Renal cortex interstitium (tissue), 11 donors: ENCODE measurements around the gene KCNG3. TPM values are rescaled to one million over a fixed set of nuclear protein-coding genes. Genes with fewer than 3 reads are reported as not detected.
"Not testable (repeated sequence)": the region's sequence is repeated elsewhere in the genome, so short reads cannot be mapped to it uniquely, and the experiment has no call there.

Source experiments
- DNase-seq, 11 donors: peaks; one replicate each; pipeline ENCODE4 v3.0.0-alpha.2; 2013; ENCODE audit warnings: low read depth in 9 of 11, low spot score in 4 of 11; ENCODE audit errors: extremely low read depth in 1 of 11
- polyA plus RNA-seq, 3 donors: library from polyadenylated mRNA; unstranded; fragments of 120-200 nt; gene quantifications; one replicate each; pipeline ENCODE4 v1.2.1, GENCODE V29; 2013; ENCODE audit not compliant: insufficient read length in 3 of 3

KCNG3 gene
- polyA plus RNA-seq, 3 donors, result 0.72 to 1.0 (median 0.84) TPM

DNA sequence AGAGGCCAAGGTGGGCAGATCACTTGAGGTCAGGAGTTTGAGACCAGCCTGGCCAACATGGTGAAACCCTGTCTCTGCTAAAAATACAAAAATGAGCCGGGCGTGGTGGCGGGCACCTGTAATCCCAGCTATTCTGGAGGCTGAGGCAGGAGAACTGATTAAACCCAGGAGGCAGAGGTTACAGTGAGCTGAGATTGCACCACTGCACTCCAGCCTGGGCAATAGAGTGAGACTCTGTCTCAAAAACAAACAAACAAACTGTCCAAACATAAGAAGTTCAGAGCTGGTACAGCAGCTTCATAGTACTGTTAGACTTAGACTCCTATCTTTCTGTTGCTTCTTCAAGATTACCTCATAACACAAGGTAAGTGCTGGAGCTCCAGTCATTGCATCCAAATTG, 100.5 kb downstream of the KCNG3 start:
- DNase-seq, result not testable (repeated sequence)

- no peak for DNase-seq
Observed at GRCh38 chr2:42392191-42392590, 101.6 kb downstream of the KCNG3 start.

Other genes starting within 250 kb of the KCNG3 start
- gene COX7A2L, start 132.8 kb downstream of the KCNG3 start, polyA plus RNA-seq, result 100 to 1,000 TPM; 166 to 200 (median 183) TPM
- 10 to 100 TPM; 65.6 to 86.0 (median 77.3) TPM for gene MTA3, start 74.7 kb upstream of the KCNG3 start, polyA plus RNA-seq